Keratinocyte (primary cell): Measurements from ENCODE around the gene ASAH2. TPM values are rescaled to one million over a fixed set of nuclear protein-coding genes. Genes with fewer than 3 reads are reported as not detected.

Source experiments
- DNase-seq: peaks from one replicate; pipeline ENCODE4 v3.0.0-alpha.2; 2011; ENCODE audit warnings: low read depth, missing footprints, low spot score
- FAIRE-seq: peaks from 2 replicates; lab custom pipeline; 2011; peaks lifted over from hg19 to GRCh38; lab: Jason Lieb, UNC
- H2AFZ ChIP-seq: 2 replicates; pipeline ENCODE4 v1.6.0; 2012; ENCODE audit warnings: low read length, control low read depth, inconsistent platforms; ENCODE audit not compliant: control insufficient read depth
- H3K27ac ChIP-seq: 2 replicates; pipeline ENCODE4 v1.5.1; 2011; ENCODE audit warnings: low read length; ENCODE audit not compliant: control insufficient read depth, insufficient read depth
- H3K27me3 ChIP-seq: 3 replicates; pipeline ENCODE4 v1.6.0; 2011; ENCODE audit warnings: low read length; ENCODE audit not compliant: control insufficient read depth, insufficient read depth; ENCODE audit errors: extremely low read depth
- H3K36me3 ChIP-seq, 2 experiments: 2 replicates in 1 of 2; 3 replicates in 1 of 2; pipeline ENCODE4 v1.5.1; 2011; ENCODE audit warnings: low read length in 2 of 2, mild to moderate bottlenecking in 1 of 2; ENCODE audit not compliant: control insufficient read depth in 2 of 2, insufficient read depth in 2 of 2; ENCODE audit errors: extremely low read depth in 1 of 2
- H3K4me1 ChIP-seq: 3 replicates; pipeline ENCODE4 v1.5.1; 2011; ENCODE audit warnings: low read length; ENCODE audit not compliant: control insufficient read depth, insufficient read depth; ENCODE audit errors: extremely low read depth
- H3K4me2 ChIP-seq: 3 replicates; pipeline ENCODE4 v1.6.0; 2011; ENCODE audit warnings: low read depth, low read length; ENCODE audit not compliant: control insufficient read depth, insufficient read depth; ENCODE audit errors: extremely low read depth
- H3K4me3 ChIP-seq, 3 experiments: fragments of 200-600 bp in 1 of 3; sonication (generic) in 1 of 3; 2 replicates in 2 of 3; 3 replicates in 1 of 3; pipeline ENCODE4 v1.5.1; 2011 to 2016; ENCODE audit warnings: low read length in 3 of 3, mild to moderate bottlenecking in 3 of 3, control low read depth in 2 of 3, inconsistent platforms in 1 of 3, low read depth in 1 of 3, mixed read lengths in 1 of 3, mixed run types in 1 of 3, moderate library complexity in 1 of 3; ENCODE audit not compliant: control insufficient read depth in 2 of 3, insufficient read depth in 2 of 3; ENCODE audit errors: extremely low read depth in 1 of 3
- H3K79me2 ChIP-seq: 2 replicates; pipeline ENCODE4 v1.6.0; 2012; ENCODE audit warnings: low read length; ENCODE audit not compliant: control insufficient read depth, insufficient read depth
- H3K9ac ChIP-seq: 3 replicates; pipeline ENCODE4 v1.6.0; 2011; ENCODE audit warnings: low read length; ENCODE audit not compliant: control insufficient read depth, insufficient read depth; ENCODE audit errors: extremely low read depth
- H3K9me1 ChIP-seq: 3 replicates; pipeline ENCODE4 v1.6.0; 2011; ENCODE audit warnings: low read length; ENCODE audit not compliant: control insufficient read depth, insufficient read depth; ENCODE audit errors: extremely low read depth
- H3K9me3 ChIP-seq: 2 replicates; pipeline ENCODE4 v1.5.1; 2012; ENCODE audit warnings: low read depth, low read length; ENCODE audit not compliant: control insufficient read depth
- H4K20me1 ChIP-seq: 3 replicates; pipeline ENCODE4 v1.6.0; 2011; ENCODE audit warnings: low read length; ENCODE audit not compliant: control insufficient read depth, insufficient read depth; ENCODE audit errors: extremely low read depth
- EZH2 ChIP-seq: IDR thresholded peaks from one replicate; pipeline ENCODE4 v1.6.1; 2012; ENCODE audit warnings: inconsistent platforms, mild to moderate bottlenecking, low read length, moderate library complexity
- dilution Hi-C: fragments of 300-500 bp; cut with MboI; formaldehyde crosslinking; loops from one replicate; pipeline ENCODE4 v1.7.0; 2020; ENCODE audit warnings: low sequenced_read_pairs; ENCODE audit not compliant: extremely low pct_ligation_motif_present
- polyA plus RNA-seq, 5 experiments: library from polyadenylated mRNA; depleted of rRNA in 3 of 5; stranded (reverse) in 3 of 5; stranded (forward) in 1 of 5; unstranded in 1 of 5; fragments of >200 nt; gene quantifications; 1 replicate in 1 of 5; 2 replicates in 3 of 5; 3 replicates in 1 of 5; pipeline versions ENCODE4 v1.2.1 to v1.2.3, GENCODE V29; 2011 to 2012; ENCODE audit warnings: missing spikeins in 2 of 5, low read depth in 1 of 5, low replicate concordance in 1 of 5
- TF ChIP-seq, protein P1 (sequence below), 3 experiments: IDR thresholded peaks in 1 of 3; conservative IDR thresholded peaks in 1 of 3; optimal IDR thresholded peaks in 1 of 3; 2 replicates in 2 of 3; 3 replicates in 1 of 3; pipeline versions ENCODE3 to v1.5.1; 2011; ENCODE audit warnings: low read length in 3 of 3, mild to moderate bottlenecking in 3 of 3, moderate library complexity in 2 of 3, control low read depth in 1 of 3, inconsistent platforms in 1 of 3; ENCODE audit not compliant: insufficient read depth in 2 of 3; ENCODE audit errors: extremely low read depth in 1 of 3

Gene ASAH2
- polyA plus RNA-seq, 1 donor (not counting 4 experiments of a cell fraction or from before 2014, with no cell fraction given): 4.7 TPM

DNA sequence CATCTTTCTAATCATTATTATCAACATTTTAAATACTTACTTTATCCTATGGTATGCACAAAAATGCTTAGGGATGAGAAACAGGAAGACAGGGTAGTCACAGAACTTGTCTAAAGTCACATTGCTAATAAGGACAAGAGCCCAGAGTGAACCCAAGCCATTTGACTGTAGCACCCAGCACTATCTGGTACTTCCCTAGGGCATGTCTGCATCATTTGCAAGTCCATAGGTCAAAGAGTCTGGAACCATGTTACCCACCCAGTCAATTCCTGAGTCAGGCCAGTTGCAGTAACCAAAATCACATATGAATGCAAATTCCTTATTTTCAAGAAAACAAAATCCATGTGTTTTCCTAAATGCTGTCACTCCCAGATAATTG lies 19.1 kb downstream of the ASAH2 start:
- peak; percentile 75 for FAIRE-seq

DNA sequence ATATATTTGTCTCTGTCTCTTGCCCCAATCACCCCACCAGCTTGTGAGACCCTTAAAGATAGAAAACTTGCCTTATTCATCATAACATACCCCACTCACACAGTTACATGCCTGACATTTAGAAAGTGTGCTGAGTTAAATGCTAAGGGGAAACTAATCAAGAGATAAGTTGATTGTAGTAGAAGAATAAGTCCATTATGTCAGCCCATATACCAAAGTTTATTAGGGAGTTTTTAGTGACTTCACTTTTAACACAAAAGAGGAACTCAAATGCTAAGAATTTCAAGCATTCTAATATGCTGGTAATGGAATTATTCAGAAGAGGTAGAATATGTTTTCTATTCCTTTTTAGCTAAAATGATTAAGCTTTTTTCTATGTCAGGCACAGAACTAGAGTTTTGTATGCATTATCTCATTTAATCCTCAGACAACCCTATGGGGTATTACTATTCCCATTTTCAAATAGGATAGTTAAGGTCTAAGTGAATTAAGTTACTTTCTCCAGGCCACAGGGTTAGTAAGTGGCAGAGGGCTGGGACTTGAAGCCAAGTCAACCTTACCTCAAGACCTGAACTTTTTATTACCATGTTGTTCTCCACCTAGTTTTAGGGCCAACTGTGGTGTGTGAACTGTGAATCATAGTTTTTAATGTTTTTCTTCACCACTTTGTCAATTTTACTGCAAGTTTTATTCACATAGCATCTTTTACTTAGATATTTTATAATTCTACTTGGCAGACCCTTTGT lies 19.6 kb downstream of the ASAH2 start:
- no peaks in the 10 kb centered on the region for H3K36me3 ChIP-seq
- H3K79me2 ChIP-seq: no peaks in the 10 kb centered on the region
- H4K20me1 ChIP-seq: no peaks in the 10 kb centered on the region
- dilution Hi-C loops: no loop called here
- H3K4me2 ChIP-seq: no peak overlapping the region
- DNase-seq: no peak
- no peak for FAIRE-seq
- no peaks in the 10 kb centered on the region for H3K9me3 ChIP-seq
- H3K4me1 ChIP-seq: no peaks in the 10 kb centered on the region
- H3K9me1 ChIP-seq: no peaks in the 10 kb centered on the region
- no peak overlapping the region for H3K9ac ChIP-seq
- H3K27ac ChIP-seq: no peak overlapping the region
- no peak overlapping the region for H3K4me3 ChIP-seq
- no peak for TF ChIP-seq EZH2
- H3K27me3 ChIP-seq: peaks cover 4% of the 10 kb centered on the region
- H2AFZ ChIP-seq: no peak overlapping the region

More for the DNA sequence above, 19.1 kb downstream of the ASAH2 start:
- Histone ChIP-seq H3K27me3 (peaks cover 4% of the 10 kb centered on the region), H3K36me3 (no peaks in the 10 kb centered on the region), H3K4me3 (no peak overlapping the region), H4K20me1 (no peaks in the 10 kb centered on the region), H3K9me3 (no peaks in the 10 kb centered on the region), H3K27ac (no peak overlapping the region), H2AFZ (no peak overlapping the region), H3K9ac (no peak overlapping the region), H3K4me1 (no peaks in the 10 kb centered on the region), H3K4me2 (no peak overlapping the region), H3K79me2 (no peaks in the 10 kb centered on the region), H3K9me1 (no peaks in the 10 kb centered on the region)
- no peak for TF ChIP-seq EZH2
- TF ChIP-seq, protein P1, sequence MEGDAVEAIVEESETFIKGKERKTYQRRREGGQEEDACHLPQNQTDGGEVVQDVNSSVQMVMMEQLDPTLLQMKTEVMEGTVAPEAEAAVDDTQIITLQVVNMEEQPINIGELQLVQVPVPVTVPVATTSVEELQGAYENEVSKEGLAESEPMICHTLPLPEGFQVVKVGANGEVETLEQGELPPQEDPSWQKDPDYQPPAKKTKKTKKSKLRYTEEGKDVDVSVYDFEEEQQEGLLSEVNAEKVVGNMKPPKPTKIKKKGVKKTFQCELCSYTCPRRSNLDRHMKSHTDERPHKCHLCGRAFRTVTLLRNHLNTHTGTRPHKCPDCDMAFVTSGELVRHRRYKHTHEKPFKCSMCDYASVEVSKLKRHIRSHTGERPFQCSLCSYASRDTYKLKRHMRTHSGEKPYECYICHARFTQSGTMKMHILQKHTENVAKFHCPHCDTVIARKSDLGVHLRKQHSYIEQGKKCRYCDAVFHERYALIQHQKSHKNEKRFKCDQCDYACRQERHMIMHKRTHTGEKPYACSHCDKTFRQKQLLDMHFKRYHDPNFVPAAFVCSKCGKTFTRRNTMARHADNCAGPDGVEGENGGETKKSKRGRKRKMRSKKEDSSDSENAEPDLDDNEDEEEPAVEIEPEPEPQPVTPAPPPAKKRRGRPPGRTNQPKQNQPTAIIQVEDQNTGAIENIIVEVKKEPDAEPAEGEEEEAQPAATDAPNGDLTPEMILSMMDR (optimal IDR thresholded peaks at IDR 0.05 in 1 of 3, IDR thresholded peaks at IDR 0.05 in 1 of 3, conservative IDR thresholded peaks at IDR 0.05 in 1 of 3; ENCODE audit: extremely low read depth in 1 of 3, insufficient read depth in 2 of 3, low read length in 3 of 3): no peak
- no peak for DNase-seq
- dilution Hi-C loops: no loop called here

DNA sequence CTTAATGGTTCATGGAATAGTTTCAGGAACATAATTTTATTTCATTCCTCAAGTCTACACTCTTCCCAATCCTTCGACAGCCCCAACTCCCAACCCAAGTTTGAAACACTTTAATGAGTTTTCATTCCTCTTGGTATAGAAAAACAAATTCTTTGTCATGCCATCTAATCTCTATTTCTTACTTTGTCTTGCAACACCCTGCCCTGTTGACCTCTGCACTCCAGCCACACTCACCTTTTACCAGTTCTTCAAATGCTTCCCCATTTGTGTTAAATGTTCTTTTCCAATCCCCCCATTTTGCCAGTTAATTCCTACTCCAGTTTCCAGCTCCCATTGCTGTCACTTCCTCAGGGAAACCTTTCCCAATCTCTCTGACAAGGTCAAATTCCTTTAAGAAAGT lies 21.9 kb downstream of the ASAH2 start:
- no peaks in the 10 kb centered on the region for H3K36me3 ChIP-seq

More for the DNA sequence above, 21.9 kb downstream of the ASAH2 start:
- peak; percentile 17 for FAIRE-seq
- no peaks in the 10 kb centered on the region for H3K9me3 ChIP-seq
- no peak overlapping the region for H3K27ac ChIP-seq
- H3K9me1 ChIP-seq: no peaks in the 10 kb centered on the region
- H3K9ac ChIP-seq: no peak overlapping the region
- no peak for DNase-seq
- TF ChIP-seq, protein P1 (optimal IDR thresholded peaks at IDR 0.05 in 1 of 3, IDR thresholded peaks at IDR 0.05 in 1 of 3, conservative IDR thresholded peaks at IDR 0.05 in 1 of 3; ENCODE audit: extremely low read depth in 1 of 3, insufficient read depth in 2 of 3, low read length in 3 of 3): no peak
- no peak overlapping the region for H3K4me3 ChIP-seq
- H4K20me1 ChIP-seq: no peaks in the 10 kb centered on the region
- dilution Hi-C loops: no loop called here
- no peaks in the 10 kb centered on the region for H3K79me2 ChIP-seq
- H3K4me2 ChIP-seq: no peak overlapping the region
- H2AFZ ChIP-seq: no peak overlapping the region
- H3K27me3 ChIP-seq: peaks cover 4% of the 10 kb centered on the region
- H3K4me1 ChIP-seq: peaks cover 2% of the 10 kb centered on the region
